HEK293 (cell line): ENCODE measurements around the gene TMED1.

Experiments used
- CTCF ChIA-PET: fragments of 350-600 bp; formaldehyde crosslinking; extraction: SDS; loops from one replicate; lab custom pipeline; 2021; ENCODE audit warnings: antibody characterized with exemption; lab: Yijun Ruan, JAX
- POLR2A ChIA-PET: fragments of 300-600 bp; formaldehyde crosslinking; extraction: SDS; loops from one replicate; lab custom pipeline; 2020; ENCODE audit warnings: antibody characterized with exemption, inconsistent platforms; lab: Yijun Ruan, JAX
- H3K27ac ChIP-seq: fragments of 200-500 bp; sonication (Bioruptor generic); 2 replicates; pipeline ENCODE4 v1.5.1; 2014; ENCODE audit warnings: low read depth, low read length, control low read depth, inconsistent platforms; ENCODE audit errors: extremely low read depth
- H3K36me3 ChIP-seq, 2 experiments: fragments of 200-500 bp in 1 of 2; sonication (Bioruptor generic) in 1 of 2; 1 replicate in 1 of 2; 2 replicates in 1 of 2; pipeline ENCODE4 v1.5.1; 2014 to 2017; ENCODE audit warnings: inconsistent platforms in 2 of 2, low read length in 2 of 2; ENCODE audit not compliant: control insufficient read depth in 2 of 2, insufficient read depth in 1 of 2
- H3K4me1 ChIP-seq: fragments of 200-500 bp; sonication (Bioruptor generic); 2 replicates; pipeline ENCODE4 v1.5.1; 2014; ENCODE audit warnings: mild to moderate bottlenecking, low read length, inconsistent platforms; ENCODE audit not compliant: control insufficient read depth, insufficient read depth
- H3K4me3 ChIP-seq: 2 replicates; pipeline ENCODE4 v1.5.1; 2011; ENCODE audit warnings: low read depth, mild to moderate bottlenecking, control low read depth, low read length, moderate library complexity
- H3K9me3 ChIP-seq: fragments of 200-500 bp; sonication (Bioruptor generic); 2 replicates; pipeline ENCODE4 v1.5.1; 2014; ENCODE audit warnings: low read depth, low read length, inconsistent platforms; ENCODE audit not compliant: control insufficient read depth, insufficient read depth
- EGR2 ChIP-seq: fragments of 450-650 bp; formaldehyde crosslinking; IDR thresholded peaks from 2 replicates; pipeline ENCODE4 v1.5.1; 2016; ENCODE audit warnings: low read depth, missing biosample characterization, missing genetic modification characterization
- IKZF3 ChIP-seq: fragments of 450-650 bp; IDR thresholded peaks from 2 replicates; pipeline ENCODE4 v1.5.0; 2018; ENCODE audit warnings: missing biosample characterization, mild to moderate bottlenecking, missing genetic modification characterization, moderate library complexity
- KLF16 ChIP-seq: fragments of 450-650 bp; formaldehyde crosslinking; IDR thresholded peaks from 2 replicates; pipeline ENCODE4 v1.5.1; 2017; ENCODE audit warnings: missing biosample characterization, missing genetic modification characterization
- KLF17 ChIP-seq: fragments of 450-650 bp; formaldehyde crosslinking; IDR thresholded peaks from 2 replicates; pipeline ENCODE4 v1.5.1; 2016; ENCODE audit warnings: missing biosample characterization, missing genetic modification characterization
- KLF7 ChIP-seq: fragments of 450-650 bp; formaldehyde crosslinking; IDR thresholded peaks from 2 replicates; pipeline ENCODE4 v1.5.1; 2016; ENCODE audit warnings: missing biosample characterization, missing genetic modification characterization, borderline replicate concordance
- ZBTB21 ChIP-seq: fragments of 450-650 bp; formaldehyde crosslinking; IDR thresholded peaks from 2 replicates; pipeline ENCODE4 v1.5.1; 2017; ENCODE audit warnings: missing biosample characterization, missing genetic modification characterization
- ZBTB48 ChIP-seq: fragments of 450-650 bp; formaldehyde crosslinking; IDR thresholded peaks from 2 replicates; pipeline ENCODE4 v1.5.1; 2016; ENCODE audit warnings: missing biosample characterization, missing genetic modification characterization
- ZFP69B ChIP-seq: fragments of 450-650 bp; formaldehyde crosslinking; IDR thresholded peaks from 2 replicates; pipeline ENCODE4 v1.5.1; 2016; ENCODE audit warnings: missing biosample characterization, missing genetic modification characterization
- ZNF112 ChIP-seq: fragments of 450-650 bp; formaldehyde crosslinking; IDR thresholded peaks from 2 replicates; pipeline ENCODE4 v1.5.0; 2017; ENCODE audit warnings: missing biosample characterization, missing genetic modification characterization
- ZNF155 ChIP-seq: fragments of 450-650 bp; formaldehyde crosslinking; IDR thresholded peaks from 2 replicates; pipeline ENCODE4 v1.5.1; 2016; ENCODE audit warnings: missing biosample characterization, missing genetic modification characterization
- ZNF202 ChIP-seq: fragments of 450-650 bp; formaldehyde crosslinking; IDR thresholded peaks from 2 replicates; pipeline ENCODE4 v1.5.1; 2016; ENCODE audit warnings: missing biosample characterization, missing genetic modification characterization, borderline replicate concordance
- ZNF266 ChIP-seq: fragments of 450-650 bp; formaldehyde crosslinking; IDR thresholded peaks from 2 replicates; pipeline ENCODE4 v1.5.1; 2016; ENCODE audit warnings: missing biosample characterization, missing genetic modification characterization, low read depth
- ZNF292 ChIP-seq: fragments of 450-650 bp; formaldehyde crosslinking; IDR thresholded peaks from 2 replicates; pipeline ENCODE4 v1.5.1; 2016; ENCODE audit warnings: low read depth, missing biosample characterization, missing genetic modification characterization, borderline replicate concordance
- ZNF335 ChIP-seq: fragments of 450-650 bp; formaldehyde crosslinking; conservative IDR thresholded peaks from 2 replicates; pipeline ENCODE4 v1.5.1; 2016; ENCODE audit warnings: missing biosample characterization, missing genetic modification characterization
- ZNF366 ChIP-seq: fragments of 450-650 bp; formaldehyde crosslinking; conservative IDR thresholded peaks from 2 replicates; pipeline ENCODE4 v1.5.1; 2016; ENCODE audit warnings: missing biosample characterization, missing genetic modification characterization
- ZNF398 ChIP-seq: fragments of 450-650 bp; formaldehyde crosslinking; IDR thresholded peaks from 2 replicates; pipeline ENCODE4 v1.5.1; 2017; ENCODE audit warnings: missing biosample characterization, missing genetic modification characterization
- ZNF529 ChIP-seq: fragments of 450-650 bp; formaldehyde crosslinking; IDR thresholded peaks from 2 replicates; pipeline ENCODE4 v1.5.1; 2017; ENCODE audit warnings: missing genetic modification characterization, missing biosample characterization; ENCODE audit not compliant: insufficient replicate concordance
- ZNF610 ChIP-seq: fragments of 450-650 bp; formaldehyde crosslinking; IDR thresholded peaks from 2 replicates; pipeline ENCODE4 v1.5.1; 2016; ENCODE audit warnings: missing biosample characterization, missing genetic modification characterization, borderline replicate concordance
- ZNF670 ChIP-seq: fragments of 450-650 bp; formaldehyde crosslinking; IDR thresholded peaks from 2 replicates; pipeline ENCODE4 v1.5.1; 2016; ENCODE audit warnings: missing biosample characterization, missing genetic modification characterization, low read depth
- TF ChIP-seq, protein P1 (sequence below): fragments of 450-650 bp; formaldehyde crosslinking; IDR thresholded peaks from 2 replicates; pipeline ENCODE4 v1.5.1; 2016; ENCODE audit warnings: missing biosample characterization, missing genetic modification characterization
- TF ChIP-seq, protein P2 (sequence below): fragments of 450-650 bp; formaldehyde crosslinking; IDR thresholded peaks from 2 replicates; pipeline ENCODE4 v1.5.1; 2016; ENCODE audit warnings: missing biosample characterization, missing genetic modification characterization
- TF ChIP-seq, protein P3 (sequence below): fragments of 450-650 bp; formaldehyde crosslinking; IDR thresholded peaks from 2 replicates; pipeline ENCODE4 v1.5.1; 2017; ENCODE audit warnings: missing biosample characterization, missing genetic modification characterization
- TF ChIP-seq, protein P4 (sequence below): fragments of 450-650 bp; formaldehyde crosslinking; IDR thresholded peaks from 2 replicates; pipeline ENCODE4 v1.5.0; 2017; ENCODE audit warnings: missing biosample characterization, missing genetic modification characterization, borderline replicate concordance
- TF ChIP-seq, protein P5 (sequence below): fragments of 450-650 bp; formaldehyde crosslinking; IDR thresholded peaks from 2 replicates; pipeline ENCODE4 v1.5.1; 2016; ENCODE audit warnings: missing biosample characterization, missing genetic modification characterization

Gene TMED1

DNA sequence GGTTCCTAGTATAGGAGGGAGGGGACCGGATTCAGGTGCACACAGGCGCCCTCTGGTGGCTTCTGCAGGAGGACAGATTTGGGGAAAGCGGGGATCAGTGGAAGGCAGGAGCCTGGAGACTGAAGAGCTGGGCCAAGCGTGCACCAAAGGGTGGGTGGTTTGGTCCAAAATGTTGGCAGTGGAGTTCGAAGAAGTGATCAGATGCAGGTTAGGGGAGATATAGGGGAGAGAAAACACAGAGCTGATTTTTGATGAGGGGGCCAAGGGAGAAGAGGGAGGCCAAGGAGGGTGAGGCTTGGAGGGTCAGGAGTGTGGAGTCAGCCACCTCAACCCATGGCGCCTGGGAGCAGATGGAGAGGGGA lies 28.5 kb upstream of the TMED1 start (continued):
- TF ChIP-seq ZNF398 (tag by site-specific recombination) (0 out of 2 replicates have a peak, but pooled peaks have one; percentile 7), KLF17 (tag by site-specific recombination) (0 out of 2 replicates have a peak, but pooled peaks have one; percentile 23), EGR2 (no peak), ZNF670 (tag by site-specific recombination) (no peak), KLF16 (no peak), ZFP69B (no peak), ZNF112 (tag by site-specific recombination) (no peak), ZNF335 (no peak; the same call in 1 of the 2 replicates), KLF7 (tag by site-specific recombination) (no peak), ZNF366 (tag by site-specific recombination) (peak; percentile 55), ZNF202 (no peak), ZNF529 (tag by site-specific recombination) (no peak), ZNF610 (no peak), ZNF266 (tag by site-specific recombination) (no peak), ZBTB48 (0 out of 2 replicates have a peak, but pooled peaks have one; percentile 17), ZNF292 (tag by site-specific recombination) (no peak), ZNF155 (tag by site-specific recombination) (no peak), IKZF3 (tag by site-specific recombination) (0 out of 2 replicates have a peak, but pooled peaks have one; percentile 53)
- TF ChIP-seq, protein P1, sequence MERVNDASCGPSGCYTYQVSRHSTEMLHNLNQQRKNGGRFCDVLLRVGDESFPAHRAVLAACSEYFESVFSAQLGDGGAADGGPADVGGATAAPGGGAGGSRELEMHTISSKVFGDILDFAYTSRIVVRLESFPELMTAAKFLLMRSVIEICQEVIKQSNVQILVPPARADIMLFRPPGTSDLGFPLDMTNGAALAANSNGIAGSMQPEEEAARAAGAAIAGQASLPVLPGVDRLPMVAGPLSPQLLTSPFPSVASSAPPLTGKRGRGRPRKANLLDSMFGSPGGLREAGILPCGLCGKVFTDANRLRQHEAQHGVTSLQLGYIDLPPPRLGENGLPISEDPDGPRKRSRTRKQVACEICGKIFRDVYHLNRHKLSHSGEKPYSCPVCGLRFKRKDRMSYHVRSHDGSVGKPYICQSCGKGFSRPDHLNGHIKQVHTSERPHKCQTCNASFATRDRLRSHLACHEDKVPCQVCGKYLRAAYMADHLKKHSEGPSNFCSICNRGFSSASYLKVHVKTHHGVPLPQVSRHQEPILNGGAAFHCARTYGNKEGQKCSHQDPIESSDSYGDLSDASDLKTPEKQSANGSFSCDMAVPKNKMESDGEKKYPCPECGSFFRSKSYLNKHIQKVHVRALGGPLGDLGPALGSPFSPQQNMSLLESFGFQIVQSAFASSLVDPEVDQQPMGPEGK (tag by site-specific recombination) = peak; percentile 45; the same call in 1 of the 2 replicates

DNA sequence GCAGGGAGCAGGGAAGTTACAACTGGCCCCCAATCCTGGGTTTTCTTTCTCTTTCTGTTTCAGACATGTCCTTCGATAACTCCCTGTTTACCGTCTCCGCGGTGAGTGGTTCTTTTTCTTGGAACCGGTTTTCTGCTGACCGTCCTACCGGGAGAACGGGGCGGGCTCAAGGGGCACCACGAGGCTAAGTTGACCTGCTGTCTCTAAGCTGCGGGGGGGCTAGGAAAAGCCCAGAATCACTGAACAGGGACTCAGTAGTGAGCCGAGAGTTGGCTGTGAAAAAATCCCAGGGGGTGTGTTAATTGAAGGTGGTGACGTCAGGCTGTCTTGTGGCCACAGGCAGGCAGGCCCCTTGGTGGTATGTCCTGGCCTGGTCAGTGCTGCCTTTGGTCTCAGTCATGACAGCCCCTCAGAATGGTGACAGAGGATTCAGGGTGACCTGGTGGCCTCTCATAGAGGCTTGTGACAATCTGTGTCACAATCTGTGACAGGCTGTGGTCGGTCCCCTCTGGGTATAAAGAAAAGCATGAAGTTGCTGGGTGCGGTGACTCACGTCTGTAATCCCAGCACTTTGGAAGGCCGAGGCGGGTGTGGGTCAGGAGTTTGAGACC lies 27.2 kb upstream of the TMED1 start:
- no peaks in the 10 kb centered on the region for H3K36me3 ChIP-seq
- ChIA-PET CTCF (interaction anchor here (0.6 to 5.8 kb wide), 19 partner anchors 8 to 783 kb away, joined by 3 to 98 read pairs (median 4); partner anchors contain the start of genes CARM1, DNM2, QTRT1 and TMED1), POLR2A (interaction anchor here (2.4 kb wide), 1 partner anchor 27 kb away, joined by 31 read pairs; the partner anchor contains the start of gene TMED1)
- H3K4me1 ChIP-seq = no peaks in the 10 kb centered on the region
- H3K9me3 ChIP-seq = no peaks in the 10 kb centered on the region
- H3K4me3 ChIP-seq = no peak overlapping the region
- no peak overlapping the region for H3K27ac ChIP-seq
- TF ChIP-seq ZBTB48 = peak; percentile 15; the same call in 1 of the 2 replicates
- TF ChIP-seq, protein P2, sequence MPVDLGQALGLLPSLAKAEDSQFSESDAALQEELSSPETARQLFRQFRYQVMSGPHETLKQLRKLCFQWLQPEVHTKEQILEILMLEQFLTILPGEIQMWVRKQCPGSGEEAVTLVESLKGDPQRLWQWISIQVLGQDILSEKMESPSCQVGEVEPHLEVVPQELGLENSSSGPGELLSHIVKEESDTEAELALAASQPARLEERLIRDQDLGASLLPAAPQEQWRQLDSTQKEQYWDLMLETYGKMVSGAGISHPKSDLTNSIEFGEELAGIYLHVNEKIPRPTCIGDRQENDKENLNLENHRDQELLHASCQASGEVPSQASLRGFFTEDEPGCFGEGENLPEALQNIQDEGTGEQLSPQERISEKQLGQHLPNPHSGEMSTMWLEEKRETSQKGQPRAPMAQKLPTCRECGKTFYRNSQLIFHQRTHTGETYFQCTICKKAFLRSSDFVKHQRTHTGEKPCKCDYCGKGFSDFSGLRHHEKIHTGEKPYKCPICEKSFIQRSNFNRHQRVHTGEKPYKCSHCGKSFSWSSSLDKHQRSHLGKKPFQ (tag by site-specific recombination) = no peak
- TF ChIP-seq, protein P3, sequence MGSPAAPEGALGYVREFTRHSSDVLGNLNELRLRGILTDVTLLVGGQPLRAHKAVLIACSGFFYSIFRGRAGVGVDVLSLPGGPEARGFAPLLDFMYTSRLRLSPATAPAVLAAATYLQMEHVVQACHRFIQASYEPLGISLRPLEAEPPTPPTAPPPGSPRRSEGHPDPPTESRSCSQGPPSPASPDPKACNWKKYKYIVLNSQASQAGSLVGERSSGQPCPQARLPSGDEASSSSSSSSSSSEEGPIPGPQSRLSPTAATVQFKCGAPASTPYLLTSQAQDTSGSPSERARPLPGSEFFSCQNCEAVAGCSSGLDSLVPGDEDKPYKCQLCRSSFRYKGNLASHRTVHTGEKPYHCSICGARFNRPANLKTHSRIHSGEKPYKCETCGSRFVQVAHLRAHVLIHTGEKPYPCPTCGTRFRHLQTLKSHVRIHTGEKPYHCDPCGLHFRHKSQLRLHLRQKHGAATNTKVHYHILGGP (tag by site-specific recombination) = no peak
- TF ChIP-seq, protein P4, sequence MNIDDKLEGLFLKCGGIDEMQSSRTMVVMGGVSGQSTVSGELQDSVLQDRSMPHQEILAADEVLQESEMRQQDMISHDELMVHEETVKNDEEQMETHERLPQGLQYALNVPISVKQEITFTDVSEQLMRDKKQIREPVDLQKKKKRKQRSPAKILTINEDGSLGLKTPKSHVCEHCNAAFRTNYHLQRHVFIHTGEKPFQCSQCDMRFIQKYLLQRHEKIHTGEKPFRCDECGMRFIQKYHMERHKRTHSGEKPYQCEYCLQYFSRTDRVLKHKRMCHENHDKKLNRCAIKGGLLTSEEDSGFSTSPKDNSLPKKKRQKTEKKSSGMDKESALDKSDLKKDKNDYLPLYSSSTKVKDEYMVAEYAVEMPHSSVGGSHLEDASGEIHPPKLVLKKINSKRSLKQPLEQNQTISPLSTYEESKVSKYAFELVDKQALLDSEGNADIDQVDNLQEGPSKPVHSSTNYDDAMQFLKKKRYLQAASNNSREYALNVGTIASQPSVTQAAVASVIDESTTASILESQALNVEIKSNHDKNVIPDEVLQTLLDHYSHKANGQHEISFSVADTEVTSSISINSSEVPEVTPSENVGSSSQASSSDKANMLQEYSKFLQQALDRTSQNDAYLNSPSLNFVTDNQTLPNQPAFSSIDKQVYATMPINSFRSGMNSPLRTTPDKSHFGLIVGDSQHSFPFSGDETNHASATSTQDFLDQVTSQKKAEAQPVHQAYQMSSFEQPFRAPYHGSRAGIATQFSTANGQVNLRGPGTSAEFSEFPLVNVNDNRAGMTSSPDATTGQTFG (tag by site-specific recombination) = no peak
- TF ChIP-seq ZBTB21 (tag by site-specific recombination) = peak; percentile 39; the same call in 1 of the 2 replicates
- TF ChIP-seq, protein P5, sequence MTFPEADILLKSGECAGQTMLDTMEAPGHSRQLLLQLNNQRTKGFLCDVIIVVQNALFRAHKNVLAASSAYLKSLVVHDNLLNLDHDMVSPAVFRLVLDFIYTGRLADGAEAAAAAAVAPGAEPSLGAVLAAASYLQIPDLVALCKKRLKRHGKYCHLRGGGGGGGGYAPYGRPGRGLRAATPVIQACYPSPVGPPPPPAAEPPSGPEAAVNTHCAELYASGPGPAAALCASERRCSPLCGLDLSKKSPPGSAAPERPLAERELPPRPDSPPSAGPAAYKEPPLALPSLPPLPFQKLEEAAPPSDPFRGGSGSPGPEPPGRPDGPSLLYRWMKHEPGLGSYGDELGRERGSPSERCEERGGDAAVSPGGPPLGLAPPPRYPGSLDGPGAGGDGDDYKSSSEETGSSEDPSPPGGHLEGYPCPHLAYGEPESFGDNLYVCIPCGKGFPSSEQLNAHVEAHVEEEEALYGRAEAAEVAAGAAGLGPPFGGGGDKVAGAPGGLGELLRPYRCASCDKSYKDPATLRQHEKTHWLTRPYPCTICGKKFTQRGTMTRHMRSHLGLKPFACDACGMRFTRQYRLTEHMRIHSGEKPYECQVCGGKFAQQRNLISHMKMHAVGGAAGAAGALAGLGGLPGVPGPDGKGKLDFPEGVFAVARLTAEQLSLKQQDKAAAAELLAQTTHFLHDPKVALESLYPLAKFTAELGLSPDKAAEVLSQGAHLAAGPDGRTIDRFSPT = peak; percentile 84
